Neural cell (in vitro differentiated cells): ENCODE results near the gene FAM162B.
"Not testable (repeated sequence)": the region's sequence is repeated elsewhere in the genome, so short reads cannot be mapped to it uniquely, and the experiment has no call there.

Experiments
- CTCF ChIP-seq: fragments of 450-650 bp; IDR thresholded peaks from 2 replicates; pipeline ENCODE4 v1.5.1; 2014; ENCODE audit warnings: antibody characterized with exemption, mild to moderate bottlenecking, moderate library complexity; ENCODE audit not compliant: poor library complexity, severe bottlenecking
- EP300 ChIP-seq: fragments of 450-650 bp; conservative IDR thresholded peaks from 2 replicates; pipeline ENCODE4 v1.6.1; 2014; ENCODE audit warnings: antibody characterized with exemption, mild to moderate bottlenecking, moderate library complexity; ENCODE audit not compliant: poor library complexity, severe bottlenecking
- EZH2 ChIP-seq: fragments of 200-600, 300-800 bp; shearing (Covaris generic), sonication (generic); IDR thresholded peaks from 2 replicates; pipeline ENCODE4 v1.6.1; 2014; ENCODE audit warnings: antibody characterized with exemption, low read length, borderline replicate concordance, mild to moderate bottlenecking; ENCODE audit not compliant: insufficient read depth, poor library complexity, severe bottlenecking
- POLR2AphosphoS5 ChIP-seq: IDR thresholded peaks from 2 replicates; pipeline ENCODE4 v1.6.1; 2012
- RAD21 ChIP-seq: fragments of 450-650 bp; conservative IDR thresholded peaks from 2 replicates; pipeline ENCODE4 v1.6.1; 2014; ENCODE audit warnings: antibody characterized with exemption, mild to moderate bottlenecking, moderate library complexity
- REST ChIP-seq: IDR thresholded peaks from 2 replicates; pipeline ENCODE4 v1.6.1; 2012; ENCODE audit warnings: borderline replicate concordance
- SMC3 ChIP-seq: fragments of 450-650 bp; conservative IDR thresholded peaks from 2 replicates; pipeline ENCODE4 v1.6.1; 2014; ENCODE audit warnings: antibody characterized with exemption, mild to moderate bottlenecking, moderate library complexity; ENCODE audit not compliant: poor library complexity
- TAF1 ChIP-seq: IDR thresholded peaks from 2 replicates; pipeline ENCODE4 v1.6.1; 2012; ENCODE audit warnings: low read depth

- not testable (repeated sequence) for TF ChIP-seq CTCF, POLR2AphosphoS5, SMC3, EZH2, RAD21, REST, EP300, TAF1
These were observed 25.0 kb downstream of the FAM162B start for GRCh38 chr6:116740486-116740885.
